GM23338 (cell line): Measurements from ENCODE around the gene LATS1. TPM values are rescaled to one million over a fixed set of nuclear protein-coding genes. Genes with fewer than 3 reads are reported as not detected.

Experiments used
- polyA plus RNA-seq: library from polyadenylated mRNA; unstranded; fragments of >200 nt; fragmentation: Nextera tagmentation; extraction: Ambion mirVana; gene quantifications from 2 replicates; pipeline ENCODE4 v1.2.1, GENCODE V29; 2016
- small RNA-seq: library from RNA; depleted of rRNA; stranded (forward); fragments of <200 nt; gene quantifications from one replicate; pipeline ENCODE3, GENCODE V24; 2014; ENCODE audit warnings: low replicate concordance
- total RNA-seq: library from RNA; depleted of rRNA; stranded (reverse); fragments of >200 nt; shearing (Covaris generic); gene quantifications from 2 replicates; pipeline ENCODE4 v1.2.3, GENCODE V29; 2014; rRNA removed

LATS1 gene
- total and polyA plus RNA-seq, 2 experiments from 2014 or later = 7.5 to 18.8 TPM

Small RNA genes within 50 kb of the gene (small RNA-seq; reads per million reads assigned to genes)
- gene RF00019 = not detected

Other genes with a start within 250 kb of the LATS1 start
- 0.04 and 0.07 TPM in 2 replicates for gene ZC3H12D, start 233.1 kb downstream of the LATS1 start, total RNA-seq
- not detected in 2 replicates for gene ZC3H12D, start 233.1 kb downstream of the LATS1 start, polyA plus RNA-seq
- 29.7 and 35.1 TPM in 2 replicates for gene PPIL4, start 172.1 kb downstream of the LATS1 start, total RNA-seq
- gene PPIL4, start 172.1 kb downstream of the LATS1 start, polyA plus RNA-seq = 35.3 and 47.3 TPM in 2 replicates
- gene GINM1, start 151.7 kb downstream of the LATS1 start, total RNA-seq = 13.4 and 19.2 TPM in 2 replicates
- 23.5 and 24.1 TPM in 2 replicates for gene GINM1, start 151.7 kb downstream of the LATS1 start, polyA plus RNA-seq
- gene KATNA1, start 69.4 kb downstream of the LATS1 start, total RNA-seq = 21.4 and 26.3 TPM in 2 replicates
- gene KATNA1, start 69.4 kb downstream of the LATS1 start, polyA plus RNA-seq = 17.2 and 19.1 TPM in 2 replicates
- 71.8 and 87.2 TPM in 2 replicates for gene NUP43, start 28.4 kb upstream of the LATS1 start, total RNA-seq
- gene NUP43, start 28.4 kb upstream of the LATS1 start, polyA plus RNA-seq = 20.8 and 23.4 TPM in 2 replicates
- gene PCMT1, start 31.6 kb upstream of the LATS1 start, total RNA-seq = 161 and 168 TPM in 2 replicates
- gene PCMT1, start 31.6 kb upstream of the LATS1 start, polyA plus RNA-seq = 79.5 and 87.6 TPM in 2 replicates
- gene LRP11, start 146.3 kb upstream of the LATS1 start, total RNA-seq = 31.5 and 37.1 TPM in 2 replicates
- gene LRP11, start 146.3 kb upstream of the LATS1 start, polyA plus RNA-seq = 9.3 and 10.8 TPM in 2 replicates
- gene RAET1E, start 180.0 kb upstream of the LATS1 start, total RNA-seq = not detected in 2 replicates
- not detected in 2 replicates for gene RAET1E, start 180.0 kb upstream of the LATS1 start, polyA plus RNA-seq
- not detected in 2 replicates for gene RAET1G, start 205.0 kb upstream of the LATS1 start, total RNA-seq
- gene RAET1G, start 205.0 kb upstream of the LATS1 start, polyA plus RNA-seq = not detected in 2 replicates
- 1.1 TPM in 1 of 2 replicates, not detected in the other for gene ULBP2, start 223.9 kb upstream of the LATS1 start, total RNA-seq
- gene ULBP2, start 223.9 kb upstream of the LATS1 start, polyA plus RNA-seq = 0.21 TPM in 1 of 2 replicates, not detected in the other
- gene ULBP1, start 245.8 kb upstream of the LATS1 start, total RNA-seq = 1.0 and 1.7 TPM in 2 replicates
- 0.74 and 1.3 TPM in 2 replicates for gene ULBP1, start 245.8 kb upstream of the LATS1 start, polyA plus RNA-seq